ENCODE measurements around the gene RAPGEF1. TPM values are rescaled to one million over a fixed set of nuclear protein-coding genes. Genes with fewer than 3 reads are reported as not detected.
"Not testable (repeated sequence)": the region's sequence is repeated elsewhere in the genome, so short reads cannot be mapped to it uniquely, and the experiment has no call there.

The RAPGEF1 gene
- polyA plus RNA-seq, 4 donors = 38.3 to 43.0 (median 41.0) TPM

- no peak for DNase-seq (ENCODE audit: low read depth in 4 of 4, low spot score in 3 of 4)
Measured at GRCh38 chr9:131578731-131579504, 161.0 kb downstream of the RAPGEF1 start.

- DNase-seq (ENCODE audit: low read depth in 4 of 4, low spot score in 3 of 4) = no peak
Measured at GRCh38 chr9:131578021-131578420, 161.9 kb downstream of the RAPGEF1 start.

GRCh38 chr9:131577005-131578000 lies 162.6 kb downstream of the RAPGEF1 start:
- no peak for DNase-seq (ENCODE audit: low read depth in 4 of 4, low spot score in 3 of 4)

GRCh38 chr9:131575946-131576853 lies 163.7 kb downstream of the RAPGEF1 start:
- DNase-seq (ENCODE audit: low read depth in 4 of 4, low spot score in 3 of 4) = no peak

GRCh38 chr9:131574730-131575640 lies 164.9 kb downstream of the RAPGEF1 start:
- no peak for DNase-seq (ENCODE audit: low read depth in 4 of 4, low spot score in 3 of 4)

DNA sequence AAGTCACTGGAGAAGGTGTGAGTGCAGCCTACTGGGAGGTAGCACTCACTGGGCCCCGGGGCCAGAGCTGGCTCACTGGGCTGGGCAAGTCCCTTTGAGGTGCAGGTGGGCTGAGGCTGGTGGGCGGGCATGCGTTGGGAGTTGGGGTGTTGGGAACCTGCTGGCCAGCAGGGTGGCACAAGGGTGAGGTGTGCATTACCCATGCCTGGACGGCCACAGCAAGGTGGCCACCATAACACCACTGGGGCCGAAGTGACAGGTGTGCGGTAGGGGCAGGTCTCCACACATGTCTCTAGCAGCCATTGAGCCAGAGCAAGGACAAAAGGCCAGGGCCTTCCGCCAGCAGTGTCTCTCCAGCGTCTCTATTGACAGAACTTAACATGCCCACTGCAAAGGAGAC lies 172.0 kb downstream of the RAPGEF1 start:
- DNase-seq (ENCODE audit: low read depth in 4 of 4, low spot score in 3 of 4) = no peak

- no peak for DNase-seq (ENCODE audit: low read depth in 4 of 4, low spot score in 3 of 4)
Measured at GRCh38 chr9:131566158-131566557, 173.7 kb downstream of the RAPGEF1 start.

DNA sequence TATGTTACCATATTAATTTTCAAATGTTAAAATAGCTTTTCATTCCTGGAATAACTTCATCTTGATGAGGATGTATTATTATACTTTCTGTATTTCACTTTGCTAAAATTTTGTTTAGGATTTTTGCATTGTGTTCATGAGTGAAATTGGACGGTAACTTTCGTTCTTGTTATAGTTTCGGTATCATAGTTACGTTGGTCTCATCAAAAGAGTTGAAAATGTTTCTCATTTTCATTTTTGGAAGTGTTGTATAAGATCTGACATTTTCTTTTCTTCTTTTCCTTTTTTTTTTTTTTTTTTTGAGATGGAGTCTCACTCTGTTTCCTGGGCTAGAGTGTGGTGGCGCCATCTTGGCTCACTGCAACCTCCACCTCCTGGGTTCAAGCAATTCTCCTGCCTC lies 174.5 kb downstream of the RAPGEF1 start:
- no peak for DNase-seq (ENCODE audit: low read depth in 4 of 4, low spot score in 3 of 4)

DNA sequence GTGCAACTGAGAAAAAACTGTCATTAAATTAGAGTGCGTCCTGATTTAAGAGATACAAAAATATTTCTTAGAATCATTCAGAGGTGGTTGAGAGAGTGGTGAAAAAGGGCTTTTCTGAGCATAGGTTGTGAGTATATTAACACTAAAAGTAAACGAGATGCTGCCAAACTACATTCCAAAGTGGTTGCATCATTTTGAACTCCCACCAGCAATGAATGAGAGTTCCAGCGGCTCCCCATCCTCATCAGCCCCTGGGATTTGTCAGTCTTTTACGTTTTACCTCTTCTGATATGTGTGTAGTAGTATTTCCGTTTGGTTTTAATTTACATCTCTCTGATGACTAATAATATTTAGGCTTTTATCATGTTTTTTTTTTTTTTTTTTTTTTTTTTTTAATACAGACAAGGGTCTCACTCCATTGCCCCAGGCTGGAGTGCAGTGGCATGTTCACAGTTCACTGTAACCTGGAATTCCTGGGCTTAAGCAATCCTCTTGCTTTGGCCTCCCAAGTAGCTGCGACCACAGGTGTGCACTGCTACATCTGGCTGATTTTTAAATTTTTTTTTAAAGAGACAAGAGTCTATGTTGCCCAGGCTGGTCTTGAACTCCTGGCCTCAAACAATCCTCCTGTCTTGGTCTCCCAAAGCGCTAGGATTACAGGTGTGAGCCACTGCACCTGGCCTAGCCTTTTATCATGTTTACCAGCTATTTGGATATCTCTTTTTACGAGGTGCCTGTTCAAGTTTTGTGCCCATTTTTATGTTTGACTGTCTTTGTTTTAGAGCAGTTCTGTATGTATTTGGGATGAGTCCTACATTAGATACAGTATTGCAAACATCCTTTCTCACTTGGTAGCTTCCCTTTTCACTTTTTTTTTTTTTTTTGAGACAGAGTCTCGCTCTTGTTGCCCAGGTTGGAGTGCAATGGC lies 177.6 kb downstream of the RAPGEF1 start:
- no peak for DNase-seq (ENCODE audit: low read depth in 4 of 4, low spot score in 3 of 4)

GRCh38 chr9:131559421-131560000 lies 180.4 kb downstream of the RAPGEF1 start:
- no peak for DNase-seq (ENCODE audit: low read depth in 4 of 4, low spot score in 3 of 4)

GRCh38 chr9:131557855-131558548 lies 181.9 kb downstream of the RAPGEF1 start:
- DNase-seq (ENCODE audit: low read depth in 4 of 4, low spot score in 3 of 4) = no peak

GRCh38 chr9:131555841-131556673 lies 183.8 kb downstream of the RAPGEF1 start:
- no peak for DNase-seq (ENCODE audit: low read depth in 4 of 4, low spot score in 3 of 4)

DNA sequence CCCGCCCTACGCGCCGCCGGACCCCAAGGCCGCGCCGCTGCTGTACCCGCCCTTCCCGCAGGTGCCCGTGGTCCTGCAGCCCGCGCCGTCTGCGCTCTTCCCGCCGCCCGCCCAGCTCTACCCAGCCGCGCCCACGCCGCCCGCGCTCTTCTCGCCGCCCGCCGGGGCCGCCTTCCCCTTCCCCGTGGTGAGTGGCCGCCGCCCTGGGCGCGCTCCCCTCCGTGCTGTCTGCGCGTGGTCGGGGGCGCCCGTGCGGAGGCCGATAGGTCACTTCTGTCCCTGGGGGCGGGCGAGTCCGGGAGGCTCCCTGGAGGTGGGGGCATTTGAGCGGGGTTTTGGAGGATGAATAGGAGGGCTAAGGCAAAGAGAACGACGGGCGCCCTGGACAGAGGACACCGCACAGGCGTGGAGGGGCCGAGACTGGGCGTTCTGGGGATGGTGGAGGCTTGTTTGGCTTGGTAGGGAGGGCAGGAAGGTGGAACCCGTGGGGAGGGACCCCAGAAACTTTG lies 185.0 kb downstream of the RAPGEF1 start:
- DNase-seq (ENCODE audit: low read depth in 4 of 4, low spot score in 3 of 4) = no peak

GRCh38 chr9:131554087-131554842 lies 185.6 kb downstream of the RAPGEF1 start:
- DNase-seq (ENCODE audit: low read depth in 4 of 4, low spot score in 3 of 4) = no peak

DNA sequence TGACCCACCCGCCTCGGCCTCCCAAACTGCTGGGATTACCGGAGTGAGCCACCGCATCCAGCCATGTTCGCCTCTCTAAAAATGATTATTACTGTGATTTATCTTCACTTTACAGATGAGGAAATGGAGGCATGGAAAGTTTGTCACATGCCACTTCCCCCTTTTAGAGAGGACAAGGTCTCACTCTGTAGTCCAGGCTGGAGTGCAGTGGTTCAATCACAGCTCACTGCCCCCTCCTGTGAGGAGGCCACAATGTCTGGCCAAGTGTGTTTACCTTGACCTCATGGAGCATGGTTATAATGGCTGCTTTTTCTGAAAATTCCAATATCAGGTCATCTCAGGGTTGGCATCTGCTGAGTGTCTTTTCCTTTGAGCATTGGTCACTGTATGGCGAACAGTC lies 187.8 kb downstream of the RAPGEF1 start:
- DNase-seq (ENCODE audit: low read depth in 4 of 4, low spot score in 3 of 4) = no peak

DNA sequence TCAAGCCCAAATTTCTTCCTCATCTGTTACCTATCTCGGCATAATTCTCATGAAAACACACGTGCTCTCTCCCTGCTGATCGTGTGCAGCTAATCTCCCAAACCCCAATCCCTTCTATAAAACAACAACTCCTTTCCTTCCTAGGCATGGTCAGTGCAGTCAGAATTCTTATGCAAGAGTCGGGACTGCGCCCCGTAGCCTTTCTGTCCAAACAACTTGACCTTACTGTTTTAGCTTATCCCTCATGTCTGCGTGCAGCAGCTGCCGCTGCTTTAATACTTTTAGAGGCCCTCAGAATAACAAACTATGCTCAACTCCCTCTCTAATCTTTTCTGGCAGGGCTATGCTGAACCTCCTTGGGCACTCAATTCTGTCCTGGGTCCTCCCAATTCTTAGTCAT lies 189.4 kb downstream of the RAPGEF1 start:
- not testable (repeated sequence) for DNase-seq (ENCODE audit: low read depth in 4 of 4, low spot score in 3 of 4)

Measured in right renal pelvis (tissue), 4 donors.